Adrenal gland (tissue), 5 donors: Measurements from ENCODE around the gene TWIST2.

Experiments used
- POLR2A ChIP-seq, 2 donors: fragments of 450-650 bp; IDR thresholded peaks; one replicate each; pipeline ENCODE4 v1.6.1; 2017; ENCODE audit warnings: antibody characterized with exemption in 2 of 2, mild to moderate bottlenecking in 2 of 2, moderate library complexity in 1 of 2
- TF ChIP-seq, protein P1 (sequence below), 6 experiments: fragments of 450-650 bp in 4 of 6; fragments of 200-600 bp in 2 of 6; sonication (generic) in 1 of 6; IDR thresholded peaks; 1 replicate in 5 of 6; 2 replicates in 1 of 6; pipeline versions ENCODE4 v1.5.1 to v1.8.0; 2016 to 2021; ENCODE audit warnings: antibody characterized with exemption in 6 of 6, mild to moderate bottlenecking in 2 of 6, moderate library complexity in 1 of 6
- donor health status: DM: no; HTN: no; CAD: no.

DNA sequence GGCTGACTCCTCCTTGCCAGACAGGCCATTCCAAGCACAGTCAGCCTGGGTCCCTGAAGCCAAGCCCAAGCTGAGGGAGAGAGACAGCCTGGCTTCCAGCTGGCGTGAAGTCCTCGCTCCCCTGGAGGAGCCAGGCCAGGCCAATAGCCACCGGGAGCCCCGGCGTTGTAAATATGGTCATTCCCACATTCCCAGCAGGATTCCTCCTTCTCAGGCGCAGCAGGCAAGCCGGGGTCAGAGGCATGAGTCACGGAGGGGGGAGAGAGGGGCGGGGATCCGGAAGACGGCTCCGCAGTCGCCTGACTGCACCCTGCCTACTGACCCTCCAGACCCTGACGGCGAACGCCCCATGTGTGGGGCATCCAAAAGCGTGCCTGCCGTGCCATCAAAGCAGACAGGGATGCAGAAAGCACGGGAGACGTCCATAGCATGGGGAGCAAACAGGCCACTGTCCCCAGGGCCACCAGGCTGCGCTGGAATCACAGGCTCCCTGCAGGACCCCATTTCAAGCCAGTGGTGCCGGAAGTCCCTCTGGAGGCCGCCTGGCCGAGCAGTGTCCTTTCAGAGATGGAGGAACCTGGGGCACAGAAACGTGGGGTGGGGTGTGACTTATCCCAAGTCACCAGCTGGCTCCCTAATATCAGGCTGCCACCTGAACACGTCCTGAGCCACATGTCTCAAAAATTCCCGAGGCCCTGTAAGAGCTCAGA is 48.2 kb downstream of the TWIST2 start:
- no peak for TF ChIP-seq POLR2A (IDR thresholded peaks at IDR 0.05)
- TF ChIP-seq, protein P1, sequence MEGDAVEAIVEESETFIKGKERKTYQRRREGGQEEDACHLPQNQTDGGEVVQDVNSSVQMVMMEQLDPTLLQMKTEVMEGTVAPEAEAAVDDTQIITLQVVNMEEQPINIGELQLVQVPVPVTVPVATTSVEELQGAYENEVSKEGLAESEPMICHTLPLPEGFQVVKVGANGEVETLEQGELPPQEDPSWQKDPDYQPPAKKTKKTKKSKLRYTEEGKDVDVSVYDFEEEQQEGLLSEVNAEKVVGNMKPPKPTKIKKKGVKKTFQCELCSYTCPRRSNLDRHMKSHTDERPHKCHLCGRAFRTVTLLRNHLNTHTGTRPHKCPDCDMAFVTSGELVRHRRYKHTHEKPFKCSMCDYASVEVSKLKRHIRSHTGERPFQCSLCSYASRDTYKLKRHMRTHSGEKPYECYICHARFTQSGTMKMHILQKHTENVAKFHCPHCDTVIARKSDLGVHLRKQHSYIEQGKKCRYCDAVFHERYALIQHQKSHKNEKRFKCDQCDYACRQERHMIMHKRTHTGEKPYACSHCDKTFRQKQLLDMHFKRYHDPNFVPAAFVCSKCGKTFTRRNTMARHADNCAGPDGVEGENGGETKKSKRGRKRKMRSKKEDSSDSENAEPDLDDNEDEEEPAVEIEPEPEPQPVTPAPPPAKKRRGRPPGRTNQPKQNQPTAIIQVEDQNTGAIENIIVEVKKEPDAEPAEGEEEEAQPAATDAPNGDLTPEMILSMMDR (IDR thresholded peaks at IDR 0.05), result no peak
